Measurements from ENCODE around the gene LAMB3. TPM values are rescaled to one million over a fixed set of nuclear protein-coding genes. Genes with fewer than 3 reads are reported as not detected.

The LAMB3 gene
- total and polyA plus RNA-seq, 10 of the 15 experiments (the other 5 are each of a cell fraction or from before 2014, with no cell fraction given), result 0.04 to 1.8 (median 0.10) TPM; not detected in 1

DNA sequence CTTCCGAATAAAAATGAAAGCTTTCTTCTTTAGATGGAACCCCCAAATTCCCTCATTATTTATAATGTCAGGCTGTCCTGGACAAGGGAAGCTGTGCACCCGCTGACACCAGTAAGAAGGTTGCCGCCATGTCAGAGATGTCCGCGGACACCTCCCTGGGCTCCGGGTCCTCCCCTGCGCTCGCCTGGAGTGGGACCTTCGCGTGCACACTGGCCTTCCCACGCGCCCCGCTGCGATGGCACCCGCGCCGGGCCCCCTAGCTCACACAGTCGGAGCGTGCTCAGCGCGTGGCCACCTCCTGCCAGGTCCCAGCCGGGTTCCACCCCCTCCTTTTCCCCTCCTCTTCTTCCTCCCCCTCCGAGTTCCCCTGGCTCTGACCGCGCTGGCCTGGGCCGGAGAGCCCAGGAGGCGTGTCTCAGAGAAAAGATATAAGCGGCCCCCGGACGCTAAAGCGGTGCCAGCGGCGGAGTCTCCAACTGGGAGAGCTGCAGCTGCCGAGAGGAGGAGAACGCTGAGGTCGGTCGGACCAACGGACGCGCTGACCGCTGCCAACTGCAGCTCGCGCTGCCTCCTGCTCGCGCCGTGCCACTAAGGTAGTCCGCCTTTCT, 22.8 kb upstream of the LAMB3 start, which contains the start of gene G0S2 (continued):
- peak; percentile 36; the same call in 1 of the 2 replicates for TF ChIP-seq RELB (IDR thresholded peaks at IDR 0.05; ENCODE audit: low read depth)
- peak; percentile 13; the same call in 1 of the 2 replicates for TF ChIP-seq GATAD2B (conservative IDR thresholded peaks at IDR 0.05; ENCODE audit: low read depth)
- no peak for TF ChIP-seq PKNOX1 (IDR thresholded peaks at IDR 0.05)
- peak; percentile 44; the same call in 1 of the 2 replicates for TF ChIP-seq IKZF1 (conservative IDR thresholded peaks at IDR 0.05)
- no peak for TF ChIP-seq STAT3 (IDR thresholded peaks at IDR 0.05; ENCODE audit: low read depth, low read length)
- TF ChIP-seq, protein P1, sequence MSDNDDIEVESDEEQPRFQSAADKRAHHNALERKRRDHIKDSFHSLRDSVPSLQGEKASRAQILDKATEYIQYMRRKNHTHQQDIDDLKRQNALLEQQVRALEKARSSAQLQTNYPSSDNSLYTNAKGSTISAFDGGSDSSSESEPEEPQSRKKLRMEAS (IDR thresholded peaks at IDR 0.05; ENCODE audit: low read depth, low read length), result peak; percentile 58; the same call in 1 of the 2 replicates
